Hepatocyte (in vitro differentiated cells): ENCODE results near the gene EVI2A.

ENCODE experiments used
- CTCF ChIP-seq: fragments of 200-600 bp; sonication (generic); IDR thresholded peaks from 2 replicates; pipeline ENCODE4 v1.5.1; 2016; ENCODE audit warnings: antibody characterized with exemption, mild to moderate bottlenecking; ENCODE audit not compliant: poor library complexity
- EZH2 ChIP-seq: fragments of 200-600 bp; sonication (generic); IDR thresholded peaks from 2 replicates; pipeline ENCODE4 v1.6.1; 2016; ENCODE audit warnings: antibody characterized with exemption, mild to moderate bottlenecking, borderline replicate concordance

DNA sequence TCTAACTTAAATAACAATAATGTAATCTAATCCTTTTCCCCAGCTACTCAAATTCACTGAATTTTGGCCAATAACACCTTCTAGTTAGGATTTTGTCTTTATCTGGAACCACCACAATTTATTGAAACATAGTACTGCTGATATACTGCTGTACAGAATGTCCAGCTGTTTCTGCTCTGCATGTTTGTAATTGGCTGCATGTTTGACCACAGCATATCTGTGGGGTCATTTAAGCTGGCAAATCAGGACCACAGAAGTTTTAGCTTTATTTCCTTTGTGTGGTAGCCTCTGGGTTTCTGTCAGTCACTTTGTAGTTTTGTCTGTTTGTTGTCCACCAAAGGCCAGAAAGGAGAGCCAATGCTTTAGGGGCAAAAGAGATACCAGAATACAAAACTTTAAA, 47.8 kb upstream of the EVI2A start:
- no peak for TF ChIP-seq CTCF
- no peak for TF ChIP-seq EZH2
